Suprapubic skin (tissue), 4 donors: Measurements from ENCODE around the gene RC3H2. TPM values are rescaled to one million over a fixed set of nuclear protein-coding genes. Genes with fewer than 3 reads are reported as not detected.
"Not testable (repeated sequence)": the region's sequence is repeated elsewhere in the genome, so short reads cannot be mapped to it uniquely, and the experiment has no call there.

Source experiments
- DNase-seq, 2 donors: peaks; one replicate each; pipeline ENCODE4 v3.0.0-alpha.2; 2019; ENCODE audit warnings: low spot score in 2 of 2
- H3K27ac ChIP-seq: fragments of 200-600 bp; sonication (generic); one replicate; pipeline ENCODE4 v1.5.1; 2019
- H3K27me3 ChIP-seq: fragments of 200-600 bp; sonication (generic); one replicate; pipeline ENCODE4 v1.5.1; 2019
- H3K36me3 ChIP-seq: fragments of 200-600 bp; sonication (generic); one replicate; pipeline ENCODE4 v1.5.1; 2019
- H3K4me1 ChIP-seq: fragments of 200-600 bp; sonication (generic); one replicate; pipeline ENCODE4 v1.5.1; 2019
- H3K4me3 ChIP-seq: fragments of 200-600 bp; sonication (generic); one replicate; pipeline ENCODE4 v1.5.1; 2019; ENCODE audit warnings: mild to moderate bottlenecking
- H3K9me3 ChIP-seq: fragments of 200-600 bp; sonication (generic); one replicate; pipeline ENCODE4 v1.5.1; 2019
- EP300 ChIP-seq: sonication (generic); formaldehyde crosslinking; IDR thresholded peaks from one replicate; pipeline ENCODE4 v1.6.1; 2017; ENCODE audit warnings: antibody characterized with exemption
- POLR2A ChIP-seq, 2 donors: fragments of 450-650 bp; IDR thresholded peaks; one replicate each; pipeline ENCODE4 v1.6.1; 2017; ENCODE audit warnings: antibody characterized with exemption in 2 of 2, mild to moderate bottlenecking in 2 of 2, moderate library complexity in 2 of 2
- POLR2AphosphoS5 ChIP-seq, 3 donors: sonication (generic); formaldehyde crosslinking; IDR thresholded peaks; one replicate each; pipeline ENCODE4 v1.6.1; 2017; ENCODE audit warnings: antibody characterized with exemption in 3 of 3
- WGBS: methylation state at CpG from one replicate; pipeline ENCODE4 v1.1.5; 2018; 5-methylcytosine and 5-hydroxymethylcytosine counted together
- total RNA-seq, 4 donors: library from RNA; depleted of rRNA; stranded (reverse); fragments of >200 nt; gene quantifications; one replicate each; pipeline ENCODE4 v1.1.0, GENCODE V29; 2016
- TF ChIP-seq, protein P1 (sequence below), 2 donors: fragments of 200-600 bp in 1 of 2; fragments of 450-650 bp in 1 of 2; sonication (generic) in 1 of 2; IDR thresholded peaks; one replicate each; pipeline ENCODE4 v1.5.1; 2016 to 2019; ENCODE audit warnings: antibody characterized with exemption in 2 of 2, mild to moderate bottlenecking in 1 of 2, moderate library complexity in 1 of 2

The RC3H2 gene
- total RNA-seq, 4 donors from 2014 or later, result 24.2 to 59.2 (median 28.6) TPM

- DNase-seq, result no peak
- Histone ChIP-seq H3K36me3 (no peaks in the 10 kb centered on the region), H3K4me1 (peaks cover 10% of the 10 kb centered on the region), H3K27me3 (no peaks in the 10 kb centered on the region), H3K9me3 (no peaks in the 10 kb centered on the region), H3K27ac (no peak overlapping the region), H3K4me3 (no peak overlapping the region)
- TF ChIP-seq EP300 (no peak), POLR2AphosphoS5 (IDR thresholded peaks at IDR 0.05) (no peak), POLR2A (IDR thresholded peaks at IDR 0.05) (no peak)
- TF ChIP-seq, protein P1, sequence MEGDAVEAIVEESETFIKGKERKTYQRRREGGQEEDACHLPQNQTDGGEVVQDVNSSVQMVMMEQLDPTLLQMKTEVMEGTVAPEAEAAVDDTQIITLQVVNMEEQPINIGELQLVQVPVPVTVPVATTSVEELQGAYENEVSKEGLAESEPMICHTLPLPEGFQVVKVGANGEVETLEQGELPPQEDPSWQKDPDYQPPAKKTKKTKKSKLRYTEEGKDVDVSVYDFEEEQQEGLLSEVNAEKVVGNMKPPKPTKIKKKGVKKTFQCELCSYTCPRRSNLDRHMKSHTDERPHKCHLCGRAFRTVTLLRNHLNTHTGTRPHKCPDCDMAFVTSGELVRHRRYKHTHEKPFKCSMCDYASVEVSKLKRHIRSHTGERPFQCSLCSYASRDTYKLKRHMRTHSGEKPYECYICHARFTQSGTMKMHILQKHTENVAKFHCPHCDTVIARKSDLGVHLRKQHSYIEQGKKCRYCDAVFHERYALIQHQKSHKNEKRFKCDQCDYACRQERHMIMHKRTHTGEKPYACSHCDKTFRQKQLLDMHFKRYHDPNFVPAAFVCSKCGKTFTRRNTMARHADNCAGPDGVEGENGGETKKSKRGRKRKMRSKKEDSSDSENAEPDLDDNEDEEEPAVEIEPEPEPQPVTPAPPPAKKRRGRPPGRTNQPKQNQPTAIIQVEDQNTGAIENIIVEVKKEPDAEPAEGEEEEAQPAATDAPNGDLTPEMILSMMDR (IDR thresholded peaks at IDR 0.05), result no peak
- WGBS, result 90% methylated on average over 3 of the region's 3 CpGs
Measured at GRCh38 chr9:122832194-122832593, 73.0 kb downstream of the RC3H2 start.

GRCh38 chr9:122828965-122829284, 76.2 kb downstream of the RC3H2 start:
- not testable (repeated sequence) for H3K9me3 ChIP-seq
- H3K27ac ChIP-seq, result peak overlapping the region; percentile 96

DNA sequence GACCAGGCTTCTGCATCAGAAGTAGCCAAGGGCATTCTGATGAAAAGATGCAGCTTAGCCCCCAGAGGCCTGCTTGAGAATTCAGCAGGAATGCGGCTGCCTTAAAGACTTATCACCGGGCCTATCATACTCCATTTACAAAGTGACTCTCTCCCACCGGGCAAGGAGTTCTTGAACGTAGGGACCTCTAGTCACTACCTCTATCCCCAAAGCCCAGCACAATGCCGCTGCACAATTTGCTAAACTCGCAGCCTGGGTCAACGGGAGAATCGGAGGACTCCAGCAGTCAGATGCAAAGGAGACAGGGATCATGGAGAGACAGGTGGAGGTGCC, 77.4 kb downstream of the RC3H2 start:
- Histone ChIP-seq H3K27ac (peak overlapping the region; percentile 96), H3K9me3 (no peaks in the 10 kb centered on the region), H3K4me1 (peaks cover 27% of the 10 kb centered on the region), H3K4me3 (peak overlapping the region; percentile 93), H3K36me3 (peaks cover 9% of the 10 kb centered on the region), H3K27me3 (no peaks in the 10 kb centered on the region)
- 2% methylated on average over 8 of the region's 8 CpGs for WGBS
- TF ChIP-seq POLR2A (IDR thresholded peaks at IDR 0.05), result no peak
- TF ChIP-seq, protein P1 (IDR thresholded peaks at IDR 0.05), result no peak
- TF ChIP-seq POLR2AphosphoS5 (IDR thresholded peaks at IDR 0.05), result no peak
- TF ChIP-seq EP300, result no peak
- no peak for DNase-seq

More at GRCh38 chr9:122828965-122829284, 76.2 kb downstream of the RC3H2 start:
- Histone ChIP-seq H3K4me1 (peaks cover 27% of the 10 kb centered on the region), H3K4me3 (peak overlapping the region; percentile 93)
- not testable (repeated sequence) for H3K36me3 ChIP-seq, DNase-seq, H3K27me3 ChIP-seq
- 71% methylated on average over 18 of the region's 18 CpGs for WGBS

GRCh38 chr9:122822938-122823337, 82.2 kb downstream of the RC3H2 start:
- peaks cover 39% of the 10 kb centered on the region for H3K4me1 ChIP-seq
- H3K27ac ChIP-seq, result no peak overlapping the region
- TF ChIP-seq POLR2AphosphoS5 (IDR thresholded peaks at IDR 0.05) (no peak), EP300 (no peak), POLR2A (IDR thresholded peaks at IDR 0.05) (no peak)
- TF ChIP-seq, protein P1 (IDR thresholded peaks at IDR 0.05), result no peak

DNA sequence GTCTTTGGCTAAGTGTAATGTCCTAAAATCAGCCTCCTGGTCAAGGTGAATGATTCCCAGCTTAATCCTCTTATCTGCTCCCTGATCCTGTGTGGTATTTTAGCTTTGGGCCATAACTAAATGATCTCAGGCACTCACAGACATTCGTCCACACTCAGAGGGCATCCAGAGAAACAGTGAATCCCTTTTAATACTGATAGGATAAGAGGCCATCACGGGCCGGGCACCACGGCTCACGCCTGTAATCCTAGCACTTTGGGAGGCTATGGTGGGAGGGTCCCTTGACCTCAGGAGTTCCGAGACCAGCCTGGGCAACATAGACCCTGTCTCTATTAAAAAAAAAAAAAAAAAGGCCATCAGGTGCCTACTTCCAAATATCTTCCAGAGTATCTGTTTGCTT, 83.1 kb downstream of the RC3H2 start:
- H3K27ac ChIP-seq, result no peak overlapping the region
- peaks cover 30% of the 10 kb centered on the region for H3K4me1 ChIP-seq
- no peaks in the 10 kb centered on the region for H3K27me3 ChIP-seq
- WGBS, result 87% methylated on average over 6 of the region's 6 CpGs
- H3K9me3 ChIP-seq, result no peaks in the 10 kb centered on the region
- H3K4me3 ChIP-seq, result no peak overlapping the region
- TF ChIP-seq POLR2AphosphoS5 (IDR thresholded peaks at IDR 0.05) (no peak), EP300 (no peak), POLR2A (IDR thresholded peaks at IDR 0.05) (no peak)
- TF ChIP-seq, protein P1 (IDR thresholded peaks at IDR 0.05), result no peak
- H3K36me3 ChIP-seq, result peaks cover 41% of the 10 kb centered on the region
- no peak for DNase-seq

More at GRCh38 chr9:122822938-122823337, 82.2 kb downstream of the RC3H2 start:
- DNase-seq, result no peak
- Histone ChIP-seq H3K27me3 (no peaks in the 10 kb centered on the region), H3K4me3 (no peak overlapping the region), H3K9me3 (no peaks in the 10 kb centered on the region), H3K36me3 (peaks cover 35% of the 10 kb centered on the region)
- 98% methylated on average over 4 of the region's 4 CpGs for WGBS

DNA sequence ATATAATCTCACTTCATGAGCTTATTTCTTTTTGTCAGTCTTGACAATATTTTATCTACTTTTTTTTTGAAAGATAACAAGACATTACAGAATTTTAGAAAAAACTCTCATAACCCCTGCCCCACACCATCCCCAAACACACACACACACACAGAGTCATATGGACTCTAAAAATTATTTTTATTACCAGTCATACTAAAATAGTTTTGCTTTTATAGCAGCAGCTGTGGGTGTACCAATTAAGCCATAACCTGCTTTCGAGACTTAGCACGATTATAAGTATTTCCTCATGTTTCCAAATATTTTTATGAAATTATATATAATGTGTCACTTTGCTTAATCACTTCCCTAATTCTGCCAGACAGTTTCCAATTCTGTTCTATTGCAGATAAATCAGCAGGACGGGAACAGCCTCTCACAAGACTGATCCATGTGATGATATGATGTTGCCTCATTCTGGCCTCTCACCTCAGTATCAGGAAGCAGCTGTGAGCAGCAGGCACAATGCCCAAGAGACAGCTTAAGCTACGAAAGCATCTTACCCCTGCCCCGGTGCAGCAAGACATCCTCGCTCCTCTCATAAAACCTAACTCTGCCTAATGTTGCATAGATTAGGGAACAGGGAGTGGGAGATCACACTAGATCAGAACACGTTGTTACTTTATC, 83.7 kb downstream of the RC3H2 start:
- H3K27me3 ChIP-seq, result no peaks in the 10 kb centered on the region
- no peak for TF ChIP-seq EP300
- no peak for TF ChIP-seq POLR2AphosphoS5 (IDR thresholded peaks at IDR 0.05)
- no peak for TF ChIP-seq POLR2A (IDR thresholded peaks at IDR 0.05)
- TF ChIP-seq, protein P1 (IDR thresholded peaks at IDR 0.05), result no peak
- peak in 1 of 2 donors; percentile 78 for DNase-seq
- H3K36me3 ChIP-seq, result peaks cover 46% of the 10 kb centered on the region
- H3K27ac ChIP-seq, result no peak overlapping the region
- H3K9me3 ChIP-seq, result no peaks in the 10 kb centered on the region
- no peak overlapping the region for H3K4me3 ChIP-seq
- peaks cover 24% of the 10 kb centered on the region for H3K4me1 ChIP-seq
- WGBS, result 48% methylated on average over 7 of the region's 7 CpGs
